ENCODE data around the gene CEP41. TPM values are rescaled to one million over a fixed set of nuclear protein-coding genes. Genes with fewer than 3 reads are reported as not detected.
"Not testable (repeated sequence)": the region's sequence is repeated elsewhere in the genome, so short reads cannot be mapped to it uniquely, and the experiment has no call there.

The CEP41 gene
- total and polyA plus RNA-seq, 7 donors: 2.4 to 4.6 (median 3.4) TPM

- H3K4me1 ChIP-seq: no peaks in the 10 kb centered on the region
- no peak overlapping the region for H3K27ac ChIP-seq
- intact Hi-C loops (cut with DNase I): no loop called here
- H3K27me3 ChIP-seq (ENCODE audit: insufficient read depth in 3 of 3, low read length in 2 of 3): no peaks in the 10 kb centered on the region
- no peaks in the 10 kb centered on the region for H3K36me3 ChIP-seq (ENCODE audit: insufficient read depth in 1 of 2, low read depth in 1 of 2)
- ATAC-seq (no peak), DNase-seq (no peak)
- no peak overlapping the region for H3K4me3 ChIP-seq
- WGBS, 3 donors: 15 to 25% (median 25%) methylated on average over 3 of the region's 3 CpGs
- TF ChIP-seq CTCF (IDR thresholded peaks at IDR 0.05): no peak
- H3K9me3 ChIP-seq: no peaks in the 10 kb centered on the region
These were observed 12.1 kb upstream of the CEP41 start for GRCh38 chr7:130452951-130453350.

GRCh38 chr7:130451344-130451743 lies 10.5 kb upstream of the CEP41 start:
- H3K36me3 ChIP-seq (ENCODE audit: insufficient read depth in 1 of 2, low read depth in 1 of 2); H3K27me3 ChIP-seq (ENCODE audit: insufficient read depth in 3 of 3, low read length in 2 of 3); H3K27ac ChIP-seq; intact Hi-C loops (cut with DNase I); H3K4me3 ChIP-seq; H3K9me3 ChIP-seq; DNase-seq; H3K4me1 ChIP-seq; ATAC-seq: not testable (repeated sequence)
- WGBS, 3 donors: 95 to 98% (median 96%) methylated on average over 3 of the region's 3 CpGs

GRCh38 chr7:130446259-130446658 lies 5.4 kb upstream of the CEP41 start:
- DNase-seq: no peak
- Histone ChIP-seq H3K4me3 (no peak overlapping the region), H3K27ac (no peak overlapping the region), H3K4me1 (peaks cover 4% of the 10 kb centered on the region), H3K27me3 (ENCODE audit: insufficient read depth in 3 of 3, low read length in 2 of 3) (peaks cover 0 to 2% (median 0%) of the 10 kb centered on the region in 3 donors), H3K9me3 (no peaks in the 10 kb centered on the region), H3K36me3 (ENCODE audit: insufficient read depth in 1 of 2, low read depth in 1 of 2) (no peaks in the 10 kb centered on the region)
- no peak for ATAC-seq
- WGBS, 3 donors: 92 to 96% (median 93%) methylated on average over 3 of the region's 3 CpGs
- intact Hi-C loops (cut with DNase I): no loop called here
- TF ChIP-seq CTCF (IDR thresholded peaks at IDR 0.05): no peak

- Histone ChIP-seq H3K4me1 (peaks cover 4% of the 10 kb centered on the region), H3K9me3 (no peaks in the 10 kb centered on the region), H3K4me3 (no peak overlapping the region), H3K36me3 (ENCODE audit: insufficient read depth in 1 of 2, low read depth in 1 of 2) (no peaks in the 10 kb centered on the region), H3K27me3 (ENCODE audit: insufficient read depth in 3 of 3, low read length in 2 of 3) (peaks cover 0 to 2% (median 0%) of the 10 kb centered on the region in 3 donors), H3K27ac (no peak overlapping the region)
- intact Hi-C loops (cut with DNase I): no loop called here
- 58 to 68% (median 58%) methylated on average over 5 of the region's 5 CpGs for WGBS, 3 donors
- DNase-seq (no peak), ATAC-seq (no peak)
- TF ChIP-seq CTCF (IDR thresholded peaks at IDR 0.05): no peak
These were observed 4.1 kb upstream of the CEP41 start for GRCh38 chr7:130444751-130445407.

GRCh38 chr7:130444234-130444633 lies 3.4 kb upstream of the CEP41 start:
- intact Hi-C loops (cut with DNase I): no loop called here
- H3K27me3 ChIP-seq (ENCODE audit: insufficient read depth in 3 of 3, low read length in 2 of 3): peaks cover 0 to 2% (median 0%) of the 10 kb centered on the region in 3 donors
- H3K4me3 ChIP-seq: no peak overlapping the region
- ATAC-seq (no peak), DNase-seq (no peak)
- H3K27ac ChIP-seq: no peak overlapping the region
- H3K9me3 ChIP-seq: no peaks in the 10 kb centered on the region
- H3K4me1 ChIP-seq: peaks cover 4% of the 10 kb centered on the region
- H3K36me3 ChIP-seq (ENCODE audit: insufficient read depth in 1 of 2, low read depth in 1 of 2): no peaks in the 10 kb centered on the region
- TF ChIP-seq CTCF (IDR thresholded peaks at IDR 0.05): no peak
- WGBS, 3 donors: 39 to 49% (median 41%) methylated on average over 3 of the region's 3 CpGs

All from psoas muscle (tissue), 8 donors.